Body of pancreas (tissue), 4 donors: ENCODE measurements around the gene CRABP1.

ENCODE experiments used
- CTCF ChIP-seq, 7 experiments: fragments of 450-650 bp in 4 of 7; fragments of 200-600 bp in 3 of 7; sonication (generic) in 3 of 7; IDR thresholded peaks; one replicate each; pipeline ENCODE4 v1.5.1; 2016 to 2019; ENCODE audit warnings: antibody characterized with exemption in 7 of 7
- POLR2A ChIP-seq, 3 donors: fragments of 450-650 bp; IDR thresholded peaks; one replicate each; pipeline ENCODE4 v1.6.1; 2016; ENCODE audit warnings: antibody characterized with exemption in 3 of 3, mild to moderate bottlenecking in 2 of 3

- TF ChIP-seq POLR2A (IDR thresholded peaks at IDR 0.05) (no peak), CTCF (IDR thresholded peaks at IDR 0.05) (no peak)
Observed at GRCh38 chr15:78319588-78319987, 20.6 kb upstream of the CRABP1 start.
